Activated naive CD4-positive, alpha-beta T cell (primary cell): ENCODE results near the gene TCAF1.

ENCODE experiments used
- DNase-seq, 4 experiments: peaks; one replicate each; lab custom pipeline; 2025; lab: John Stamatoyannopoulos, UW

TCAF1 gene, protein sequence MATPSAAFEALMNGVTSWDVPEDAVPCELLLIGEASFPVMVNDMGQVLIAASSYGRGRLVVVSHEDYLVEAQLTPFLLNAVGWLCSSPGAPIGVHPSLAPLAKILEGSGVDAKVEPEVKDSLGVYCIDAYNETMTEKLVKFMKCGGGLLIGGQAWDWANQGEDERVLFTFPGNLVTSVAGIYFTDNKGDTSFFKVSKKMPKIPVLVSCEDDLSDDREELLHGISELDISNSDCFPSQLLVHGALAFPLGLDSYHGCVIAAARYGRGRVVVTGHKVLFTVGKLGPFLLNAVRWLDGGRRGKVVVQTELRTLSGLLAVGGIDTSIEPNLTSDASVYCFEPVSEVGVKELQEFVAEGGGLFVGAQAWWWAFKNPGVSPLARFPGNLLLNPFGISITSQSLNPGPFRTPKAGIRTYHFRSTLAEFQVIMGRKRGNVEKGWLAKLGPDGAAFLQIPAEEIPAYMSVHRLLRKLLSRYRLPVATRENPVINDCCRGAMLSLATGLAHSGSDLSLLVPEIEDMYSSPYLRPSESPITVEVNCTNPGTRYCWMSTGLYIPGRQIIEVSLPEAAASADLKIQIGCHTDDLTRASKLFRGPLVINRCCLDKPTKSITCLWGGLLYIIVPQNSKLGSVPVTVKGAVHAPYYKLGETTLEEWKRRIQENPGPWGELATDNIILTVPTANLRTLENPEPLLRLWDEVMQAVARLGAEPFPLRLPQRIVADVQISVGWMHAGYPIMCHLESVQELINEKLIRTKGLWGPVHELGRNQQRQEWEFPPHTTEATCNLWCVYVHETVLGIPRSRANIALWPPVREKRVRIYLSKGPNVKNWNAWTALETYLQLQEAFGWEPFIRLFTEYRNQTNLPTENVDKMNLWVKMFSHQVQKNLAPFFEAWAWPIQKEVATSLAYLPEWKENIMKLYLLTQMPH

GRCh38 chr7:143901668-143902331, at the start of gene TCAF1:
Gene TCAF1 (minus strand): TSS chr7:143902176. CDS start chr7:143876608, 25,568 bp downstream.
- peak; percentile 55 to 83 (median 66) for DNase-seq

DNA sequence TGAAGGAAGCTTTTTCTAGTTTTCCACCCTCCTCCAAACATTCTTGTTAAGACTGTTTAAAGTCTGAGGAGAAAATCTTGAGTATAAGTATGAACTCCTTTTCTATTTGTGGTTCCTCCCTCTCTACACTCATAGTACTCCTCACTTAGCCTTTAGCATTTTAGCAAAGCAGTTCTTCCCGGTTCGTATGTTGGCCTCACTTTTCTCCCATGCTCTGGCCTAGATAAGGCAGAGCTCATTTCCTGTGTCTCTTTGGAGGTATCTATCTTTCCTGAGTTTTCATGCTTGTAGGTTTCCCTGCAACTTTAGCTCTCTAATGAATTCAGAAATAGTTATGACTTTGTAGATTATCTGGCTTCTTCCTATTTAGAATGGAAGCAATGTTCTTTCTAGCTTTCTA, 46.8 kb upstream of the TCAF1 start:
- DNase-seq, result no peak

DNA sequence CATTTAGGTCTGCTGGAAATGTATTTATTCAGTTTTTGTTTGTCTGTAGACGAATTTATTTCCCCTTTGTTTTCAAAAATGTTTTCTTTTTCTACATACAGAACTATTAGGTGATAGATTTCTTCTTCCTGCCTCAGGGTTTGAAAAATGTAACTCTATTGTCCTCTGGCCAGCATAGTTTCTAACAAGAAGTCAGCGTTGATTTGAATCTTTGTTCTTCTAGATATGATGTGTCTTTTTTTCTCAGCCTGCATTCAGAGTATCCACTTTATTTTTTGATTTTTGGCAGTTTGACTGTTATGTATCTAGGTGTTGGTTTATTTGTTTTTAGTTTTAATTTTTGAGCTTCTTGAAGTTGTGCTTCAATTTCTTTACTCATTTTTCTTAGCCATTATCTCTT, 45.1 kb upstream of the TCAF1 start:
- no peak for DNase-seq

- DNase-seq, result no peak
Observed at GRCh38 chr7:143945423-143945822, 43.4 kb upstream of the TCAF1 start.

DNA sequence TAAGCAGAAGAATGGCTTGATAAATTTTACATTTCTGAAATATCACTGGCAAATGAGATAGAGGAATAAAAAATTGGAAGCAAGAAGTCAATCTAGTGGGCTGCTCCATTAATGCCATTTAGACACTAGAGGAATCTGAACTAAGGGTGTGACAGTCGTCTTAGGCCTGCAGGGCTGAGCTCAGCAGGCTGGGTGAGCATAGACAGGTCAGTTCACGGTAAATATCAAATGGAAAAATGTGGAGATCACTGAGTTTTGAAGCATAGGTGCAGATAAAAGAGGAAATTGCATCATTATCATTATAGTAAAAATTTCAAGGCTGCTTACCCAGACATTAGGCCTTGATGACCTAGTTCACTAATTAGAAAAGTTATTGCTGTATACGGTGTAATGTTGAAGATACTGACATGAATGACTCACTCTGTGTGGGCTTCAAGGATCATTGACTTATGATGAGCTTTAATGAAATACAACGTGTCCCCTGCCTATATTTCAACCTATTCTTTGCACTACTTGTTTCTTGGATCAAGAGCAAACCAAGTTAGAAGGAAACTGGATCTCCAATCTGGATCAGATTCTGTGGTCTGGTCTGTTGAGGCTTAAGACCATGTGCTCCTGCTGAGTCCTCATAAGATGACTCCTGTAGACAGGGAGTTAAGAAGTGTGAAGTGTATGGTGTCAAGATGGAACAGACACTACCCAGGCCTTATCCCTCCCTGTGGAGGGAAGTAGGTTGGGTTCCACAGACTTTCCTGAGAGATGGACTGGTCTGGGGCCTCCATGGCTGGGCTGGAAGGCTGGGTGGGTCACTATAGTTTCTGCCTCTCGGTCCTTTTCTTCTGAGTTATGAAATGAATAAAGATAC, 36.6 kb upstream of the TCAF1 start:
- no peak for DNase-seq

DNA sequence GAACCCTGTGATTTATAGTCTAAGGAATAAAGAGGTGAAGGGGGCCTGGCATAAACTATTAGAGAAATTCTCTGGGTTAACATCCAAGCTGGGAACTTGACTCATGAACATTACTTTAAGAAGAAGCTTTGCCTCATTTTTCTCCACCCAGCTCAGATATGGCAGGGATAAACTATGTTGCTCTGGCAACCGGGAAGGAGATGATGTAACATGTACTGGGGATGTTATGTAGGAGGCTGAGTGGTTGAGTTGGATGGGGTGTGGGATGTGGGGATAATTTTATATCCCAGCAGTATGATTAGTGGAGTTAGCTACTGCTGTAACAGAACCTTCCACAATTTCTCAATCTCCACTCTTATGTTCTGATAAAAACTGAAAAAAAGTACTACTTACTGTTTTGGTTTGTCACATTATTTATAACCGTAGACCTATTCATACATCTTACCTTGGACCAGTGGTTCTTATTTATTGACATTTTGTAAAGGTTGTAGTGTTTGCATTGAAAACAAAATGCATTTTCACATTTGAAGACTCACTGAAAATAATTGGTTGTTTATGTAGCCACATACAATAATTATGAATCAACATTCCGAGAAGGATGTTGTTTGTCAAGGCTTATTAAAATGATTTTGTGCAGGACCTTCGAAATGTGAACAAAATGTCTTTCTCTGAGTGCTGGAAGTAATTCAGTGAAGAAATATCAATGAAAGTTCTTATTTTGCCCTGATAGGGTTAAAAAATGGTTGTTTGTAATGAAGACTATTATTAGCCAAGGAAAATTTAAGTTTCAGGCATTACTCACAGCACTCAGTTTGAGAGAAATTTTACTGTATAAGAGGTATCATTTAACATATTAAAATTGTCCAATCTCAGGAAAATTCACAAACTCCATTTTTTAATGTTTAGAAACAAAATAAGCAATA, 34.4 kb upstream of the TCAF1 start:
- no peak for DNase-seq

DNA sequence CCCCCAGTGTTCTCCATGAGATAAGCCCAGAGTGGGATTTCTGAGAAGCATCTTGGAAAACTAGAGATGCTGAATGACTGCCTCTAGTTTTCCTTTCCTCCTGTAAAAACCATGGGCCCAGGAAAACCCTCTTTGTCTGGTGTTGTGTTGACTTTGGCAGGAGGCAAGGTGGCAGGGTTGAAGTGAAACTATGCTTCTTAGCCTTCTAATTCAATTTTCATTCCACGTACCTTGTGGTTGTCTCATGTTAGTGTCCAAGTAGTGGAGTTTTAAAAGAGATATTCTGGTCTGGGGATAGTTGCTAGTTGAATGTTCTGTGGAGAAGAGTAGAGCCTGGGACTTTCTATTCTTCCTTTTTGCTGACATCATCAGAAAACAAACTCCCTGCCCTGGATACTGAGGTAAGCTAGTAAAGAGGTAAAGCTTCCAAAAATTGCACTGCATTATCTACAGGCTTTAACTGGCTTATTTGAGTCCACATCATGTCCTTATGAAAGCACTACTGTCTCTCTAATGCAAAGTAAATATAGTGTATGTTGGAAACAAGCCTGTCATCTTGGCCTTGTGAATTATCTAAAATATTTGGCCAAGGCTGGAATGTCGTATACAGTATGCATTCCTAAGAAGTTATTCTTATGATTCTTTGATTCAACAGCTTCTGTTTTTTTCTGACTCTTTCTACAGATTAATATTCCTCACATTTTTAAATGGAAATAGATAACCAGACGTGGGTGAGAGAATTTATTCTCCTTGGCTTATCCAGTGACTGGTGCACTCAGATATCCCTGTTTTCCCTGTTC, 32.8 kb upstream of the TCAF1 start, which contains the start of gene OR2F2:
OR2F2 (plus strand) TSS at position 708 of the 800 bp plus-strand sequence; CDS start at position 708, 0 bp downstream.
- DNase-seq, result no peak

GRCh38 chr7:143931739-143932138, 29.8 kb upstream of the TCAF1 start:
- DNase-seq, result no peak

DNA sequence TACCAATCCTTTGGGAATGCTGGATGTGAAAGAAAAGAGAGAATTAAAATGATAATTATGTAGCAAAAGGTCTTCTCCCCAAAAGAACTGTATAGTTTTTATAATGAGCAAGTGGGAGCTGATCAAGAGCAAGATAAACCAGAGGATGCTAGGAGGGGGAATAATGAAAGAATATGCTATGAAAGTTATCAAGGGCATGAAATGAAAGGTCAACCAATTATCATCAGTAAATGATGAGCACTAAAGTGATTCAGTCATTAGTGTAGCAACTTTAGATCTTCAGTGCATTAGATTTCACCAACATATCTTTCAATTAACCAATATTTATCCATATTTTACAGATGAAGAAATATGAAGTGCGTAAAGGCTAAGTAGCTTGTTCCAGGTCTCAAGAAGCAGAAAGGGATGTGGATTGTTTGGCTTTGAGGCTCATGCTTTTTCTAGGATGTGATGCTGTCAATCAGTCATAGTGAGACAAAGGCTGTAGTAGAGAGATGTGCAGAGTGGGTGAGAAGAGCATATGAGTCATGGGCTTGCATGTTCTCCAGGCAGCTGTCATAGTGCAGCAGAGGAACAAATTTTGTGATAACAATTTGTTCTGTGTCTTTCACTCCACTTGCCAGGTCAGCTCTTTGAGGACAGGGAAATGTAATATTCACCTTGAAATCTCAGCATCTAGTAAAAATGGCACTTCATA, 27.4 kb upstream of the TCAF1 start:
- no peak for DNase-seq

- no peak for DNase-seq
Observed at GRCh38 chr7:143924851-143925250, 22.9 kb upstream of the TCAF1 start.

GRCh38 chr7:143914938-143915652, 13.1 kb upstream of the TCAF1 start:
- DNase-seq, result no peak

- DNase-seq, result no peak
Observed at GRCh38 chr7:143913945-143914615, 12.1 kb upstream of the TCAF1 start.

DNA sequence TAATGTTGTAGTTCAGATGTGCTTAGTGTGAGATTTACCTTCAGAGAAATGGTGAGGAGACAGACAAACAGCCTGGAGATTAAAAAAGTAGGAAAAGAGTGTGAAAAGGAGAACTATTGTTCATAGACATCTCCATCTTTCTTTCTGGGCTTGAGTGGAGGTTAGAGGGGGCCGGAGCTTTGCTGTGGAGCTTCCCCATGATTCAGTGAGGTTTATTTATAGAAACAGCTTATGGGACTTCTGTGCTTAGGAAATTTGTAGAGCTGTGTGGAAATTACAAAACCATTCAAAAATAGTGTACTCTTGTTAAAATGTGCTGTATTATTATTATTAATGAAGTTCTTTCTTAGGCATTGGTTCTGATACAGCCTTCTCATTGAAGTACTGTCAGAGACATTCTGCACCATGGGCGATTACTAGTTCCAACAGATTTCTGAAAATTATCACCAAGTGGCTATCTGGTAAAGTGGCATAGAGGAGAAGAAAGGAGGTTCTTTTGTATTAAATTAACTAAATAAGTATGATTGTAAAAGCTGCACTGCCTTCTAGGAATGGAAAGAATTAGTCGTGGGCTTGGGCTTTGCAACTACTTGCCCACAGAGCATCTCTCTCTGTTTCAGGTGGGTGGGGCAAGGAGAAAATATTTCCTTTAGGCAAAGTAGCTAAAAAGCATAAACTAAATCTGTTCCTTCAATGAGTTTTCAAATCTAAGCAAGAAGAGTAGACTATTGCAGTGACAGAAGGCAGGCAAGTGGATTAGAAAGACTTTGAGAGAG, 8.7 kb upstream of the TCAF1 start:
- DNase-seq, result no peak

DNA sequence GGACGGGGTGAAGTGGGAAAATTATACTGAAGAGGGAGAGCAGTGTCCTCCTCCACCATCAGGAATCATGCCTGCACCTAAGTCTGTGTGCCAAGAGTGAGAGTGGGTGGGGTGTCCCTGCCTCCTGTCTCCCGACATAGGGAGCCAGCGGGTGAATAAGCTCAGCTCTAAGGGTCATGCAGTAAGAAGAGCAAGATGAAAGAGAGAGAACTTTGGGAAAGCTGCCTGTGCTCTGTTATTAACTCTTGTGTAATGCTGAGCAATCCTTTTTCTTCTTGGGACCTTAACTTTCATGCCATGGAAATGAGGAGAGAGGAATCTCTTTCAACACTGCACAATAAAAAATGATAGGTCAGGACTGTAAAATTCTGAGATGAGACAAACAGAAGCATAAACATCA, 7.9 kb upstream of the TCAF1 start:
- no peak for DNase-seq

DNA sequence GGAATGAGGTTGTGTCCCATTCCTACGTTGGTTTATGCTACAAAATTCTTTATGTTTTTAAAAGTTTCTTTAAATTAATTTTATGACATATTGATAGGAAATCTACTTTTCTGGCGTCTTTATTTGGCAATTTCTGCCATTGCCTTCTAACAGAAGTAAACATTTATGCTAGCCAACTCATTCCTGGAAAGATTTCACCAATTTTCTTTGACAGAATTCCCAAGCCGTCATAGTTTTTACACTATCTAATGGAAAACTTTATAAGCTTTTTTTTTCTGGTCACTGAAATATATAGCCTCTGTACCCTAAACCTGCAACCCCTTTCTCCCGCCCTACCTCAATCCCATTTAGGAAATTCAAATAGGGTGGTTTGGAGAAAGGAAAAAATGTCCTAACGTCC, 6.1 kb upstream of the TCAF1 start:
- no peak for DNase-seq

GRCh38 chr7:143906895-143907294, 4.9 kb upstream of the TCAF1 start:
- DNase-seq, result no peak

DNA sequence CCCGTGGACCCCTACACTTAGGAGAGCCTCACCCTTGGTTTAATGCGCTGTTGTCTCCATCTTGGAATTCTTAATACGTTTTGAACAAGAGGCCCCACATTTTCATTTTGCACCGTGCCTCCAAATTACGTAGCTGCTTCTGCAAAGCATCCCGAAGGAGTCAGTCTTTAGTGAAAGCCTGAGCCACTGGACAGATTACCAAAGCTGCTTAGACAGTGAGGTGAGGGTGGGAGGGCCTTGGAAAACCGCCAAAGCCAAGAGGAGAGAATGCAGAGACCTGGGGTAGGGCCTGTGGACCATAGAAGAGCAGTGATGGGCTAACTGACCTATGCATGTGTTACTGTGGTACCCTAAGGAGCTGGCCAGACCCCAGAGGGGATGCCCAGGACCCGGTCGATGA, 4.2 kb upstream of the TCAF1 start:
- no peak for DNase-seq
